NK-92 treated with Interleukin-12 subunit alpha and Interleukin-12 subunit beta, amount 100 ng/mL, for 24 hours (cell line): ENCODE data around the gene CPAMD8.

ENCODE experiments used
- DNase-seq: peaks from one replicate; lab custom pipeline; 2025; lab: John Stamatoyannopoulos, UW

CPAMD8 gene

GRCh38 chr19:16920816-16921529 is 105.6 kb downstream of the CPAMD8 start:
- DNase-seq: no peak

DNA sequence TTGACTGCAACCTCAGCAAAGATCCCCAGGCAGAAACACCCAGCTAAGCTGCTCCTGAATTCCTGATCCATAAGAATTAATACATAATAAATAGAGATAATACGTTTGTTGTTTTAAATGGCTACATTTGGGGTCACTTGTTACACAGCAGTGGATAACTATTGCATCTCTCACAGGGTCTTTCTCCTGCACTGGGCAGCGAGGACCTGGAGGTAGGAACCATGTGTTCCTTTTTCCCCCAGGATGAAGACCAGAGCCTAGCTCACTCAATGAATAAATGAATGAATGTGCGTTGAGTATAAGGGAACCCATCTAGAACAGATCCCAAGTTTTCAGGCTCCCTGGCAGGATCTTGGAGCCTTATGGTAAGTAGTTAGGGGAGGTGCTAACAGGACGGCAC is 107.1 kb downstream of the CPAMD8 start:
- no peak for DNase-seq

GRCh38 chr19:16917401-16917800 is 109.2 kb downstream of the CPAMD8 start:
- DNase-seq: no peak

DNA sequence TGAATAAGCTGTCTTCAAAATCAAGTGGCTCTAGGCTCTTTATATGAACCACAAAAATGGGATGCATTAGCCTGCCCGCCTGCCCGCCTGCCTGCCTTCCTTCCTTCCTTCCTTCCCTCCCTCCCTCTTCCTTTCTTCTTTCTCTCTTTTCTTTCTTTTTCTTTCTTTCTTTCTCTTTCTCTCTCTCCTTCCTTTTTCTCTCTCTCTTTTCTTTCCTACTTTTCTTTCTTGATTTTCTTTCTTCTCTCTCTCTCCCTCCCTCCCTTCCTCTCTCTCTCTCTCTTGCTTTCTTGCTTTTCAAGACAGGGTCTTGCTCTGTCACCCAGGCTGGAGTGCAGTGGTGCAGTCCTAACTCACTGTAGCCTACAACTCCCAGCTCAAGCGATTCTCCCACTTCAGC is 110.9 kb downstream of the CPAMD8 start:
- DNase-seq: no peak

GRCh38 chr19:16915135-16915534 is 111.5 kb downstream of the CPAMD8 start:
- DNase-seq: no peak

DNA sequence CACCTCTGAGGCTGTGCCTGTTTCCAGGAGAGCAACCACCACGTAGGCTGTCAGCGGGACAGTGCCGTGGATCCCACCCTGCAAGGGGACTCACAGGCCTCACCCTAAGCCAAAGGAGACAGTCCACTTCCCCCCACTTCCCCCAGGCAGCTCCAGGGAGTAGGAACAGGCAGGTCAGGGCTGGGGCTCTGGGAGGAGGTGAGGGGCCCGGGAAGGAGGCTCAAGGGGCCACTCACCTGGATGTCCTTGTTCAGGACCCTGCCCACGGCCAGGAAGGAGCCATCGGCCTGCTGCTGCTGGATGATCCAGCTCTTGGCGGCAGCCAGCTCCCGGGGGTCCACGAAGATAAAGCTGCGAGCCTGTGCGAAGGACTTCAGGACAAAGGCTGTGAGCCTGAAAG is 112.2 kb downstream of the CPAMD8 start:
- DNase-seq: no peak

DNA sequence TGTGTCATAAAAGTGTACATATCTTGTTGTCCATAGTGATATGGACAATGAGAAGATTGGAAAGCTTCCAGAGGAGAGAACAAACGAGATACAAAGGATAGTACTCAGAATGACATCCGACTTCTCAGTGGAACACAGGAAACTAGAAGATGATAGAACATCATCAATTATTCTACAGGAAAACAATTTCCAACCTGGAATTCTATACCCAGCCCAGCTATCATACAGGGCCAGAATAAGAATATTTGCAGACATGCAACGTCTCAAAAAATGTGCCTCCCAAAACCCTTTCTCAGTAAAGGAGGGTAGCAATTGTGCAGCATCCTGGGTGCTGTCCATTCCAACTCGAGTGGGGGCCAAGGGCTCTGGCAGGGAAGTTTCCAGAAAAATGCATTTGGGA is 113.8 kb downstream of the CPAMD8 start:
- no peak for DNase-seq

GRCh38 chr19:16911046-16911445 is 115.6 kb downstream of the CPAMD8 start:
- DNase-seq: no peak

DNA sequence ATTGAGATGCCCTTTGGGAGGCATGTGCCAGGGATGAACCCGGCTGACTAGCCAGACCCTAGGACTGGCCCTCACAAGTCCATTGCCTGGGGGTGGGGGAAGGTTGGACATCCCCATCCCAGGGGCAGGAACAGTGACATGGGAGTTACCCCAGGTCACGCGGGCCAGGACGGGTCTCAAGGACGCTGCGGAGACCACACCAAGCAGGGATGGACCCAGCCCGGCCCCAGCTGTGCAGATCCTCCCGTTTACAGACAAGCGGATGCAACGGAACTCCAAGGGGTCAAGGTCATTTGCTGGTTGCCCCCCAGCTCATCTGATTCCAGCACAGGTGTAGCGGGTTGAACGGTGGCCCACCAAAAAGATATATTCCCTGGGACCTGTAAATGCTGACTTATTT is 117.9 kb downstream of the CPAMD8 start:
- no peak for DNase-seq

DNA sequence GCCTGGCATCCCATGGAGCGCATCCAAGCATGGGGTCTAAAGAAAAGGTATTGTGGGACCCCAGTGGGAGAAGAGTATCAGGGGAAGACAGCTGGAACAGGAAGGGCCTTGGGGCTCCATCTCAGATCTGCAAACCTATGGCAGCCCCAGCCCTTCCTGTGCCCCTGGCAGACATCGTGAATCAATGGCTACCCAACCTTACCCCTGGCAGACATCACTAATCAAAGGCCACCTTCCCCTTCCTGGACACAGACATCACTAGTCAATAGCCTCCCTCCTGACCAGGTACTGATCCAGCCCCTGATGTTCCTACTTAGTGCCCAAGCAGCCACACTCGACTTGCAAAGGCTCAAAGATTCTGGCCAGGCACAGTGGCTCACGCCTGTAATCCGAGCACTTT is 122.0 kb downstream of the CPAMD8 start:
- DNase-seq: no peak

DNA sequence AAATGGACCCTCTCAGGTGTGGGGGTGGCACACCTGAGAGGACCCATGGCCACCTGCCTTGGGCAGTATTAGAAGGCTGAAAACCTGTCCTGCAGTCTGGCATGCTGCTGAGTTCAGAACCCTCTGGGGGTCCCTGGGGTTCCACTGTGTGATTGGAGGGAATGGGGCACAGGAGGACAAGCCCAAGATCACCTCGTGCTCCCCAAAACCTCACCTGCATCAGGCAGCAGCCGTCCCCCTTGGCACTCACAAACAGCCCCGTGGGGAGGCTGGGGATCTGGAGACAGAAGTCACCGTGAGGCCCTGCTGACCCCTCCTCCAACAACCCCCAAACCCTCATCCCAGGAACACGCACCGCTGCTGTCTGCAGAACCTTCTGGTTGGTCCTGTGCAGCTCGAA is 123.3 kb downstream of the CPAMD8 start:
- DNase-seq: no peak

DNA sequence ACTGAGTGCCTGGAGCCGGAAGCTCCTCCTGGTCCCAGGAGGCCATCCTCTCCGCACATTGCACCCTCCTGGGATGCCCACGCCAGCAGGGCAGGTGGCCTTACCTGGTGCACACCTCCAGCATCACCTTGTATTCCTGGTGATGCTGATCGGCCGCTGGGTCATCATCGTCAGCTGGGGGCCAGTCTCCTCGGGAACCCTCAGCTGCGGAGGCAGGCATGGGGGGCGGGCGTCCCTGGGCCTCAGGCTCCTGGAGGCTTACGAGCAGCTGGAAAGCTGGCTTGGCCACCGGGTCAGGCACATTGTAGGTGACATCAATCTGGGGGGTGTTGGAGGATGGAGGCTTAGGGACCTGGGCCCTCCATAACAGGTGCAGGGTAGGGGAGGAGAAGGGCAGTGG is 124.1 kb downstream of the CPAMD8 start:
- DNase-seq: no peak

- DNase-seq: no peak
These were observed 125.0 kb downstream of the CPAMD8 start for GRCh38 chr19:16901491-16902175.

GRCh38 chr19:16899566-16900075 is 127.0 kb downstream of the CPAMD8 start:
- no peak for DNase-seq

DNA sequence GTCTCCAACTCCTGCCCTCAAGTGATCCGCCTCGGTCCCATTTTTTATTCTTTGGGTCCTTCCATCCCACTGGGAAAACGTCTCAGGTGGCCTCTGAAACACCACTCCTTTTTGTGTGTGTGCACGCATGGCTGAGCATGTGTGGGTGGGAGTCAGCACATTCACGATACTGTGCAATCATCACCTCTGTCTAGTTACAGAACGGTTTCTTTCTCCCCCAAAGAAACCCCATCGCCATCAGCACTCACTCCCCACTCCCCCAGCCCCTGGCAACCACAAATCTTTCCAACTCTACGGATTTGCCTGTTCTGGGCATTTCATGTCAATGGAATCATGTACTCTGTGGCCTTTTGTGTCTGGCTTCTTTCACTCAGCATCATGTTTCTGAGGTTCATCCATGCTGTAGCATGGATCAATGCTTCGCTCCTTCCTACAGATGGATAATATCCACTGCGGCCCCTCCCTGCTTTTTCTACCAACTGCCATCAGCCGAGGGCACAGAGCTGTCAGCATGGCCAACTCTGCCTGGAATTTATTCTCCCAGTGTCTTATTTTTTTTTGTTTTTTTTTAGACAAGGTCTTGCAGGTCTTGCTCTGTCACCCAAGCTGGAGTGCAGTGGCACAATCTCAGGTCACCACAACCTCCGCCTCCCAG is 128.1 kb downstream of the CPAMD8 start:
- DNase-seq: no peak

GRCh38 chr19:16897856-16898161 is 128.8 kb downstream of the CPAMD8 start:
- DNase-seq: no peak

DNA sequence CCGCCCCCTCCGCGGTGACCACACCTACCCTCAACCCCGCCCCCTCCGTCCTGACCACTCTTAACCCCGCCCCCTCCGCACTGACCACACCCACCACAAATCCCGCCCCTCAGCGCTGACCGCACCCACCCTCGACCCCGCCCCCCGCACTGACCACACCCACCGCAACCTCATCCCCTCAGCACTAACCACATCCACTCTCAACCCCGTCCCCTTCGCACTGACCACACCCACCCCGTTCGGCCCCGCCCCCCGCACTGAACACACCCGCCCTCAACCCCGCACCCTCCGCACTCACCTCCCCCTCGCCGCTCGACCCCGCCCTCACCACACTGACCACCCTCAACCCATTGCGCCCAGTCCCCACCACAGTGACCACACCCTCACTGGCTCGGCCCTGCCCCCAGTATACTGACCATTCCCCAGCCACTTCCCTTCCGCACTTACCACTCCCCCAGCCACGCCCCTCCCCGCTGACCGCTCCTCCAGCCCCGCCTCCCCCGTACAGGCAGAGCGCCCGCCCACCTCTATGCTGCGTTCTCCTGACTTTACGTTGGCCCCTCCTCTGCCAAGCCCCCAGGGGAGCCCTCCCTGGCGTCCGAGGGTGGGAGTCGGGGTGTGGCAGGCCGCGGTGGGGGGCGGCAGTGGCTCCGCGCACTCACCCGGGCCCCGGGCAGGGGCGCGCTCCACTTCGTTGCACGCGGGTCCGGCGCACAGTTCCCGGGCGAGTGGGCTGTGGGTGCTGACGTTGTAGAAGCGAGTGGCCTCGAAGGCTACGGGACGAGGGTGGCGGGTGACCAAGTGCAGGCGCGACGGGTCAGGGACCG is 129.4 kb downstream of the CPAMD8 start:
- DNase-seq: no peak

GRCh38 chr19:16896146-16897028 is 130.2 kb downstream of the CPAMD8 start:
- DNase-seq: no peak

- DNase-seq: no peak
These were observed 131.0 kb downstream of the CPAMD8 start for GRCh38 chr19:16895467-16896145.

DNA sequence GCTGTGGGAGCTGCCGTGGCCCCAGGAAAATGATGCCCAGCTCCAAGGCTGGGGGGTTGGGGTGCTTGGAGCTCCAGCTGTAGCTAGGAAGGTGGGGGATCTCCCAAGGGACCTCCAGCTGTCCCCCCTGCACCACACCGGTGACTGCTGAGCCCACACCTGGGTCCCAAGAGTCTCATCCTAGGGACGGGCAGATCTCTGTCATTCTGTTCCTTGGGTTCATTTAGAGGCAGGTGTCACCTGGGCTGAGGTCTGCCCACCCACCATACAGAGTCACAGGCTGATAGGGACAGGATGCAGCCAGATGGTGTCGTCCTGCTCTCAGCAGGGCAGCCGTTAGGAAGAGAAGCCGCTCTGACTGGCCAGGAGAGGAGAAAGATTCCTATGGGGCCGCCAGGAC is 132.5 kb downstream of the CPAMD8 start:
- DNase-seq: no peak

DNA sequence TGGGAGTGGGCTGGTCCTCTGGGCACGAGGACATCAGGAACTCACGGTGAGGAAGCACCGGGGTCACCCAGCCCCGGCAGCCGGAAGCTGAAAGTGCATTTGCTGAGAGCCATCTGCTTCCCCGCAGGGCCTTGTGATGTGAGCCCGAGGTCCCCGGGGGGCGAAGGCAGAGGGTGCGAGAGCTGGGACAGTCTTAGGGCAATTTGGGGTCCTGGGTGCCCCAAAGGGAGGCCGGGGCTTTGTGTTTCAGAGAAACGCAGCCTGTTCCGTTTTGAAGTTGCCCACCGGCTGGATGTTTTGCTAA is 133.0 kb downstream of the CPAMD8 start:
- DNase-seq: no peak
